Measurements from ENCODE around the gene PPP1R27. TPM values are rescaled to one million over a fixed set of nuclear protein-coding genes. Genes with fewer than 3 reads are reported as not detected.

The PPP1R27 gene
- total RNA-seq, 1 donor: not detected

DNA sequence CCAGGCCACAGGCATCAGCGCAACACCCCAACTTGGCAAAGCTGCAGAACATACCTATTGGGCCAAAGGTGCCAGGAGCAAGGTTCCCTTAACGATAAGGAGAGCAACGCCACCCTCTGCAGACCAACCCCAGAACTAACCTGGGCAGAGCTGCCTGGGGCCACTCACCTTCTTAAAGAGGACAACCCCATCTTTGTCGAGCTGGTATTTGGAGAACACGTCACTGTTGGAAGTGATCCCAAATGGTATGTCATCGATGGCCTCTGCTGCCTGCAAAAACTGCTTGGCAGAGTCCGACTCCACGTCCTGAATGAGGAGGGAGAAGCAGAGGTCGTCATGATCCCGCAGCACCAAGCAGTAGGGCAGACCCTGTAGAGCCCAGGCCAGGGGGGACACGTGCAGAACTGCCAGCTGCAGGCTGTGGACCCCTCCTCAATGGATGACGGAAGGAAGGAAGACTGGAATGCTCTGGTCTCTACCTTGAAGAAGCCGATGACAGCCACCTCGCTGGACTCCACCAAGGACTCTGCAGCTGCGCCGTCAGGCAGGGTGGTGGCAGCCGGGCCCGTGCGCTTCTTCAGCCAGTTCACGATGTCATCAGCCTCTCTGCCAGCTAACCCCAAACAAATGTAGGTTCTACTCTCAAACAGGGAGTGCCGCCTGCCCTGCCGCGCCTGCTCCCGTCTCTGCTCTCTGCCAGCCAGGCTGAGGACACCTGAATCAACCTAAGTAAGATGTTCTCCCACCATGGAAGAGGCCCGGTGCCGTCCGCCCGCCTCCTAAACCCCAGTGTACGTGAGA, 20.3 kb upstream of the PPP1R27 start:
- no peak overlapping the region for H3K4me3 ChIP-seq (ENCODE audit: low read depth, low read length)
- peak; percentile 62 for DNase-seq (ENCODE audit: low read depth)
- no peak for TF ChIP-seq CTCF (IDR thresholded peaks at IDR 0.05; ENCODE audit: insufficient read depth, low read length)

DNA sequence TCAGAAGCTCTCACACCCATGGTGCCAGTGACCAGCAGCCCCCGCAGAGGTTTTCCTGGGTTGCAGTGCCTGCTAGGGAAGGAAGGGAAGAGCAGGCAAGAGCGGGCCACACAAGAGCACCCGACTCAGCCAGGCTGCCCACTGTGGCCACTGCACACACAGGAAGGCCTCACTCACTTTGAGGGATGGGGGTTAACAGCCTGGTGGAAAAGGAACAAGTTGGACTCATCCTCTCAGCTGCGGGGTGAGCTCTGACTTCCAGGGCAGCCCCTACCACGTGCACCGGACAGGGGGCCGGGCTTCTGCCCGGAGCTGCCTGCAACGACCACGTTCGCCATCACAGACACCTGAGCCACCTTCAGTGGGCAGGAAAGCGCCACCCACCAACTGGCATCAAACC, 17.4 kb upstream of the PPP1R27 start:
- TF ChIP-seq CTCF (IDR thresholded peaks at IDR 0.05; ENCODE audit: insufficient read depth, low read length): no peak

DNA sequence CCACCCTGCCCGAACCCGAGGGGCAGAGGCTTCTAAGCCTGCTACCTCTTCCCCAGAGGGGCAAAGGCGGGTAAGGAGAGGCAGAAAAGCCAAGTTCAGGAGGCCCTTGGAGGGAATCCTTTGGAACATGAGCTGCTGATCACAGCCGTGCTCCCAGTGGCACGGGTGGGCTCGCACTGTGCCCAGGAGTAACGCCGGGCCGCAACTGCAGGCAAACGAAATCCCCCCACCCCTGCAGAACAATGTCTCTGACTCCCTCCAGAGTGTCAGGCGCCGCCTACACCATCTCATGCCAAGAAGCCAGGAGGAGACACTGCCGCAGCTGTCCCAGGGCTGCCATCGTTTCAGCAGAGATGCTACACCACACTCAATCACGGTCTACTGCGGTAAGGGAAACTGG, 16.6 kb upstream of the PPP1R27 start:
- H3K4me3 ChIP-seq (ENCODE audit: low read depth, low read length): no peak overlapping the region
- no peak for TF ChIP-seq CTCF (IDR thresholded peaks at IDR 0.05; ENCODE audit: insufficient read depth, low read length)
- no peak for DNase-seq (ENCODE audit: low read depth)

More for the DNA sequence above, 17.4 kb upstream of the PPP1R27 start:
- no peak for DNase-seq (ENCODE audit: low read depth)
- no peak overlapping the region for H3K4me3 ChIP-seq (ENCODE audit: low read depth, low read length)

DNA sequence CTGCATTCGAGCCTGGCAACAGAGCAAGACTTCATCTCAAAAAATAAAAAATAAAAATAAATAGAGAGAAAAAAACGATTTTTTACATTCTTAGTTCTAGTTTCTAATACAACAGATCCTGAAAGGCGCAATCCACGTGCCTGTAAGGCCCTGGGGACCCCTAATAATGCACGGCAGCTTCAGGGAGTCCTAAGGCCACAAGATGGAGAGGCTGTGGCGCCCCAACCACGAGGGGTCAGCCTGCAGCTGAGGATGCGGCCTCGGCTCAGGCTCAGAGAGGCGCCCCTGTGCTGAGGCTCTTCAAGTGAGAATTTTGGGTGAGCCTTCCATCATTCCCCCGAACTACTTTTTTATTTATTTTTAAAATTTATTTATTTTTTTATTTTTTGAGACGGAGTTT, 14.6 kb upstream of the PPP1R27 start:
- no peak for TF ChIP-seq CTCF (IDR thresholded peaks at IDR 0.05; ENCODE audit: insufficient read depth, low read length)
- no peak overlapping the region for H3K4me3 ChIP-seq (ENCODE audit: low read depth, low read length)
- no peak for DNase-seq (ENCODE audit: low read depth)

DNA sequence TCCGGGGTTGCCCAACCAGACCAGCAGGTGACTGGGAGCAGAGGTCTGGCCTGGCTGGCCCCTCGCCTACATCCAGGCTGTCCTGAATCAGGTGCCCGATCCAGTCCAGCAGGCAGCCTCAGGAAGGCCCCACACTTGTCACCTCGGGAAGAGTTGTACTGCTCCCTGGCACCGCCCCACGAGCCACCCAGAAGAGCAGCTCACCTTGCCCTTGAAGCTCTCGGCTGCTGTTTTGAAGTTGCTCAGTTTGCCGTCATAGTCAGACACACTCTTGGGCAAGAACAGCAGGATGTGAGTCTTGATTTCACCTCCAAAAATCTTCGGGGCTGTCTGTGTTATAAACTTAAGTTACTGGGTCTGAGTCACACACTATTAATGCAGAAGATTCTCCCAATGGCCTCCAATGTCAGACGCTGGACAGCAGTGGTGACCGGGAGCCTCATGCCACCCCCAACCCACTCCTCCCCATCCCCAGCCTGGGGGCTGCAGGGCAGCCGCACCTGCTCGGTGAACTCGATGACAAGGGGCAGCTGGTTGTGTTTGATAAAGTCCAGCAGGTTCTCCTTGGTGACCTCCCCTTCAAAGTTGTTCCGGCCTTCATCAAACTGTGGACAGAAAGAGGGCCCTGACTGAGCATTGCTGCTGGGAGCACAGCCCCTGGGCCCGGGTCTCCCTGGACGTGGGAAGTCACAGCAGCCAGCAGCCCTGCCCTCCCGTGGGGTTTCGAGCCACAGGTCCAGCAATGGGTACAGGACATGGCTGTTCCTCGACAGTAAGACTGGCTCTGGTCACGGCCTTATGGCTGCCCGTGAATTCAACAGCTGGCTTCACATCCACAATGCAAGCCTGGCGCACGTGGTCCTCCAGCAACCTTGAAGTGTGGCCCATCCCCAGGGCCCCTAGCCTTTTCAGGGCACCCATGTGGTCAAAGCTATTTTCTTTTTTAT, 12.2 kb upstream of the PPP1R27 start:
- no peak for TF ChIP-seq CTCF (IDR thresholded peaks at IDR 0.05; ENCODE audit: insufficient read depth, low read length)
- no peak overlapping the region for H3K4me3 ChIP-seq (ENCODE audit: low read depth, low read length)
- no peak for DNase-seq (ENCODE audit: low read depth)

DNA sequence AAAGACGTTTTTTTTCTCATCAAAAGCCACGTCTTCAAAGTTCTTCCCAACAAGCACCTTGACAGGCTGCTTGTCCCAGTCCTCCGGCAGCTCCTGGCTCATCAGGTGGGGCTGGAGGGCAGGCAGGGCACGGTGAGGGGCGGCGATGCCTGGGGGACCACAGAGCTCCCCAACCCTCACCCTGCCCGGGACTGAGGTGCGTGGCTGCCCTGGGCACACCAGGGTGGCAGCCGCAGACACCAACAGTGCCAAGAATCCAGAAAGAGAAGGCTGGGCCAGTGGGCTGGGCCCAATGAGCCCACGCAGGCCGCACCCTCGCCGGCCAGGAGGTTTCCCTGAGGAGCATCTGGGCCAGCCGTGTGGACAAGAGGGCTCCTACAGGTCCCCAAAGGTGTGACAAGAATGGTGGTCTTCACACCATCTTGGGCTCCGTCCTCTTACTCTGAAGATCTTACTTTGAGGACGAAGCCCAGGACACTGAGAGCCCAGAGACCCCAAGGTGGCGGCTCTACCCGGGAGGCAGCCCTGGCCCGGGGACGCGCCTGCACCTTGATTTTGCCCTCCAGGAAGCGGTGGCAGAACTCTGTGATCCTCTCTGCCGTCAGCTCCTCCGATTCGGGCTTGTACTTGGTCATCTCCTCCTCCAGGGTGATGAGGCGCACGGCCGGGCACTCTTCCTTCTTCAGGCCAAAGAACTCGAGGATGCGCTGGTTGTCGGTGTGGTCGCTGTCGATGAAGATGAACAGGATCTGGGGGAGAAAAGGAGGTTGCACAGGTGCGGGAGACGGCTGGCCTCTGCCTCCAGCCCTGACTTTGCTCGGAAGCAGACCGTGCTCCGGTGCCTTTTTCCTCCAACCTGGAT, 11.3 kb upstream of the PPP1R27 start:
- TF ChIP-seq CTCF (IDR thresholded peaks at IDR 0.05; ENCODE audit: insufficient read depth, low read length): no peak
- no peak overlapping the region for H3K4me3 ChIP-seq (ENCODE audit: low read depth, low read length)
- DNase-seq (ENCODE audit: low read depth): no peak

Data from fibroblast of the aortic adventitia (primary cell).